Measurements from ENCODE around the gene AUH.

DNA sequence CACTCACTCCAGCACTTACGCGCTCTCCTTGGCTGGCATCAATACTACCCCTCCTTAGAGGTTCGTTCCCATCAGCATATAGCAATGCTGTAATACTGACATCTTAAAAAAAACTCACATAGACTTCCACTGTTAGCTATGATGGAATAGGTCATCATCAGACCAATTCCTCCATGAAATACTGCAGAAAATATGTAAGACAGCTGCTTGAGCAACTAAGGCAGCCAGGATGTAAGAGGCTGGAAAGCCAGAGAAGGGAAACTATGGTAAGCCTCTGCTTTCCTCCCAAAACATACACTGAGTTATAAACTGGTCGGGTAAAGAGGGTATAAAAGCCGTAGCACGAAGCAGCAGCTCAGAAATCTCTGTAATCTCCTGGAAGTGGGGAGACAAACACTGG is 33.5 kb downstream of the AUH start:
- TF ChIP-seq, protein P1, sequence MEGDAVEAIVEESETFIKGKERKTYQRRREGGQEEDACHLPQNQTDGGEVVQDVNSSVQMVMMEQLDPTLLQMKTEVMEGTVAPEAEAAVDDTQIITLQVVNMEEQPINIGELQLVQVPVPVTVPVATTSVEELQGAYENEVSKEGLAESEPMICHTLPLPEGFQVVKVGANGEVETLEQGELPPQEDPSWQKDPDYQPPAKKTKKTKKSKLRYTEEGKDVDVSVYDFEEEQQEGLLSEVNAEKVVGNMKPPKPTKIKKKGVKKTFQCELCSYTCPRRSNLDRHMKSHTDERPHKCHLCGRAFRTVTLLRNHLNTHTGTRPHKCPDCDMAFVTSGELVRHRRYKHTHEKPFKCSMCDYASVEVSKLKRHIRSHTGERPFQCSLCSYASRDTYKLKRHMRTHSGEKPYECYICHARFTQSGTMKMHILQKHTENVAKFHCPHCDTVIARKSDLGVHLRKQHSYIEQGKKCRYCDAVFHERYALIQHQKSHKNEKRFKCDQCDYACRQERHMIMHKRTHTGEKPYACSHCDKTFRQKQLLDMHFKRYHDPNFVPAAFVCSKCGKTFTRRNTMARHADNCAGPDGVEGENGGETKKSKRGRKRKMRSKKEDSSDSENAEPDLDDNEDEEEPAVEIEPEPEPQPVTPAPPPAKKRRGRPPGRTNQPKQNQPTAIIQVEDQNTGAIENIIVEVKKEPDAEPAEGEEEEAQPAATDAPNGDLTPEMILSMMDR (IDR thresholded peaks at IDR 0.05): no peak
- TF ChIP-seq ZFX (IDR thresholded peaks at IDR 0.05; ENCODE audit: borderline replicate concordance): no peak

Data from 22Rv1 (cell line).